ENCODE results near the gene SERPINF2. TPM values are rescaled to one million over a fixed set of nuclear protein-coding genes. Genes with fewer than 3 reads are reported as not detected.
"Not testable (repeated sequence)": the region's sequence is repeated elsewhere in the genome, so short reads cannot be mapped to it uniquely, and the experiment has no call there.

SERPINF2 gene
- total RNA-seq, 1 donor from 2014 or later: 0.19 TPM

DNA sequence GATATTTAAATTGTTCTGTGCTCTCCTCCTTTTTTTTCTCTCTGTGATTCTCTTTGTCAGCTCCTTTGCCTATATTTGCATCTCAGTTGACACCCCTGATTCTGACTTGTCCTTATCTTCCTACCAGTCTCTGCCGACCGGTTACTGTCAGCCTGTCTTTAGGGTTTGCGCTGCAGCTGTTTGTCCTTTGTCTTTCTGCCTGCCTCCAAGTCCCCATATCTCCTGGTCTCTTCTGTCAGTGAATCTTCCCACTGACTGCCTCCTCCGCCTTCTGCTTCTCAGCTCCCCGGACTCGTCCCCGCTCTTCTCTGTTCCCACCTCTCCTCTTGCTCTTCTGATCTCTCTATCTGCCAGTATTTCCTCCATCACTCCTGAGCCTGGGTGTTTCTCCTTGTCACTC lies 37.7 kb upstream of the SERPINF2 start:
- Mint-ChIP-seq H3K27ac (ENCODE audit: unreplicated experiment) (no peak overlapping the region), H3K4me3 (no peak overlapping the region), H3K9me3 (no peaks in the 10 kb centered on the region), H3K4me1 (no peaks in the 10 kb centered on the region), H3K27me3 (ENCODE audit: low read depth) (peaks cover 8% of the 10 kb centered on the region), H3K36me3 (ENCODE audit: low read depth) (no peaks in the 10 kb centered on the region)
- TF ChIP-seq, protein P1, sequence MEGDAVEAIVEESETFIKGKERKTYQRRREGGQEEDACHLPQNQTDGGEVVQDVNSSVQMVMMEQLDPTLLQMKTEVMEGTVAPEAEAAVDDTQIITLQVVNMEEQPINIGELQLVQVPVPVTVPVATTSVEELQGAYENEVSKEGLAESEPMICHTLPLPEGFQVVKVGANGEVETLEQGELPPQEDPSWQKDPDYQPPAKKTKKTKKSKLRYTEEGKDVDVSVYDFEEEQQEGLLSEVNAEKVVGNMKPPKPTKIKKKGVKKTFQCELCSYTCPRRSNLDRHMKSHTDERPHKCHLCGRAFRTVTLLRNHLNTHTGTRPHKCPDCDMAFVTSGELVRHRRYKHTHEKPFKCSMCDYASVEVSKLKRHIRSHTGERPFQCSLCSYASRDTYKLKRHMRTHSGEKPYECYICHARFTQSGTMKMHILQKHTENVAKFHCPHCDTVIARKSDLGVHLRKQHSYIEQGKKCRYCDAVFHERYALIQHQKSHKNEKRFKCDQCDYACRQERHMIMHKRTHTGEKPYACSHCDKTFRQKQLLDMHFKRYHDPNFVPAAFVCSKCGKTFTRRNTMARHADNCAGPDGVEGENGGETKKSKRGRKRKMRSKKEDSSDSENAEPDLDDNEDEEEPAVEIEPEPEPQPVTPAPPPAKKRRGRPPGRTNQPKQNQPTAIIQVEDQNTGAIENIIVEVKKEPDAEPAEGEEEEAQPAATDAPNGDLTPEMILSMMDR (conservative IDR thresholded peaks at IDR 0.05): no peak
- no peak for DNase-seq (ENCODE audit: low read depth, low spot score)

DNA sequence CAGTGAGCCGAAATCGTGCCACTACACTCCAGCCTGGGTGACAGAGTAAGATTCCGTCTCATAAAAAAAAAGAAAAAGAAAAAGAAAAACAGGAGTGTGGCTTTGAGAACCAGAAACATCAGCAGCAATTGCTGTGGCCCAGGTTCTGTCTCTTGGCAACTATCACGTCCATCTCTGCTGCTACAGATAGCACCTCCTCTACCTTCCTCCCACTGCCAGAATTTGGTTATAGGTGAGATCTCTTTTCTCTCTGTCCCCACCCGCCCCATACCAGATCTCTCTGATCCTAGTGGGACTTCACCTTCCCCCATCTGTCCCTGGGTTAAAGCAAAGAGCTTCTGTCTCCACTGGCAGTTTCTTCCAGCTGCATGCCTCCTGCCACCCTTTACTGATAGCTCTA lies 35.6 kb upstream of the SERPINF2 start:
- no peaks in the 10 kb centered on the region for H3K36me3 Mint-ChIP-seq (ENCODE audit: low read depth)
- DNase-seq (ENCODE audit: low read depth, low spot score): no peak
- H3K4me1 Mint-ChIP-seq: no peaks in the 10 kb centered on the region
- peaks cover 18% of the 10 kb centered on the region for H3K27me3 Mint-ChIP-seq (ENCODE audit: low read depth)
- H3K9me3 Mint-ChIP-seq: no peaks in the 10 kb centered on the region
- no peak overlapping the region for H3K4me3 Mint-ChIP-seq
- TF ChIP-seq, protein P1 (conservative IDR thresholded peaks at IDR 0.05): no peak
- no peak overlapping the region for H3K27ac Mint-ChIP-seq (ENCODE audit: unreplicated experiment)

DNA sequence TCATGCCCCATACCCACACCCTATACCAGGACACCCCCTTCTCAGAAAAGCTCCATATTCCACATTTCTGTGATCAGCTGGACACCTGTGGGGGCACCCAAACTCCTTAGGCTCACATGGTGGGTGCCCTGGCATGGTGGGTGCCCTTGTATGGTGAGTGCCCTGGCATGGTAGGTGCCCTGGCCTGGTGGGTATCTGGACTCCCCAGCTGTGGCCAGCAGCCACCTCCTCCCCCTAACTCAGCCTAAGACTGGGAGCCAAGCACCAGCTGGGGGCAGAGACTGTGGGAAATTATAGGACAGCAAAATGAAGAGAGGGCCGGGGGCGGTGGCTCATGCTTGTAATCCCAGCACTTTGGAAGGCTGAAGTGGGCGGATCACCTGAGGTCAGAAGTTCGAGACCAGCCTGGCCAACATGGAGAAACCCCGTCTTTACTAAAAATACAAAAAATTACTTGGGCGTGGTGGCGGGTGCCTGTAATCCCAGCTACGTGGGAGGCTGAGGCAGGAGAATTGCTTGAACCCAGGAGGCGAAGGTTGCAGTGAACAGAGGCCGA lies 33.8 kb upstream of the SERPINF2 start:
- H3K9me3 Mint-ChIP-seq; DNase-seq (ENCODE audit: low read depth, low spot score); H3K27ac Mint-ChIP-seq (ENCODE audit: unreplicated experiment); H3K4me1 Mint-ChIP-seq; H3K36me3 Mint-ChIP-seq (ENCODE audit: low read depth): not testable (repeated sequence)
- Mint-ChIP-seq H3K4me3 (peak overlapping the region; percentile 68), H3K27me3 (ENCODE audit: low read depth) (peaks cover 18% of the 10 kb centered on the region)

DNA sequence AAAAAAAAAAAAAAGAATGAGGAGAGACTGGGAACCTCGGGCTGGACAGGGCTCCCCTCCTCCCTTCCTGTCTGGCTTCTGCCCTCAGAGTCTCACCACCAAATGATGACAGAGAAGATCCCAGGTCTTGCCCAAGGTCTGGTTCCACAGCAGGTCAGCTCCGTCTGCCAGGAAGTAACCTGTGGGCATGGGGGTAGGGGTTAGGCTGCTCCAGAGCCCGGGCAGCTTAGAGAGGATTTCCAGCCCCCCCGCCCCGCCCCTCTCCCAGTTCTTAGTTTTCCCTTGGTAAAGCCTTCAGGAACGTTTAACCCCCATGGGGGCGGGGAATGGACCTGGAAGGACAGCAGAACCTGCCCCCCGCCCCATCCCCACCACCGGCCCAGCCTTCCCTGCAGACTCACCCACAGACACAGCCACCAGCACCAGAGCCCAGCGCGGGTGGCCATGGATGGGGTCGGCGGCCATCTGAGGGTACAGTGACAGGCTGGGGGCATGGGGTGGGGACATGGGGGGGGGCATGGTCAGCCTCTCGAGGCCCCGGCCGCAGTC lies 33.2 kb upstream of the SERPINF2 start:
- Mint-ChIP-seq H3K9me3 (no peaks in the 10 kb centered on the region), H3K36me3 (ENCODE audit: low read depth) (no peaks in the 10 kb centered on the region), H3K4me3 (peak overlapping the region; percentile 68), H3K27me3 (ENCODE audit: low read depth) (peaks cover 18% of the 10 kb centered on the region), H3K27ac (ENCODE audit: unreplicated experiment) (no peak overlapping the region), H3K4me1 (peaks cover 13% of the 10 kb centered on the region)
- TF ChIP-seq, protein P1 (conservative IDR thresholded peaks at IDR 0.05): no peak
- no peak for DNase-seq (ENCODE audit: low read depth, low spot score)

DNA sequence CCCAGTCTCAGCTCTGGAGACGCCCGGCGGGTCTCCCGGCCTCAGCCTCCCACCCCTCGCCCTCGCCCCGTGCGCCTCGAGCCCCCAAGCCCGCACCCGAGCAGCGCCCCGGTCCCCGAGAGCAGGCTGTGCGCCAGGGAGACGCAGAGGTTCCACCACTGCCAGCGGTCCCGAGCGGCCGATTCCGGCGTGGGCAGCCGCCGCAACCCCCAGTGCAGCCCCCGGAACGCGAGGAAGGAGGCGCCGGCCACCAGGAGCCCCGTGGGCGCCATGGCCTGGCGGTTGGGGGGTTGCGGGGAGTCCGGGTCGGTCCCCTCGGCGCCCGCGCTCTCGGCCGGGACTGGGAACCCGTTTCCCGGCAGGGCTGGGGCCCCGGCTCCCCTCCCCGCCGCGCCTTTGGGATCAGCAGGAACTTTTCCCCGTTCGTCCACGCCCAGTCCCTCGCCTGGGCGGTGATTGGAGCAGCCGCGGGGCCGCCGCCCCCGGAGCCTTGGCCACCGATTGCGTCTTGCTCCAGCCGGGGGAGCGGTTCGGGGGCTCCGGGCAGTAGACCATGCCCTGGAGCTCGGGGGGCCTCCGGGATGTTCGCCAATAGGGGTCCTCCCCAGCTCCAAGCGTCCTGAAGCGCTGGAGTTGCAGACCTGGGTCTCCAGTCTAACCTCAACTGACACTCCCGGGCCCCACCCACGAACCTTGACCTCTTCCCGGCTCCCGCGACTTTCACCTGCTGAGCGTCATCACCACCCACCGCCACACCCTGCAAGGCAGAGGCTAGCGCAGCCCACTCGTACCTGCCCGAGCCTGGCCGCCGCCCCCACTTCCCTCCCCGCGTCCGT lies 32.5 kb upstream of the SERPINF2 start, which contains the start of gene TLCD2:
TLCD2 (minus strand) TSS at position 407 of the 836 bp plus-strand sequence; CDS start at position 272, 135 bp downstream.
- H3K27me3 Mint-ChIP-seq (ENCODE audit: low read depth): peaks cover 15% of the 10 kb centered on the region
- no peak within 1 kb of the TSS for H3K27ac Mint-ChIP-seq (ENCODE audit: unreplicated experiment)
- H3K9me3 Mint-ChIP-seq: no peaks in the 10 kb centered on the region
- TF ChIP-seq, protein P1 (conservative IDR thresholded peaks at IDR 0.05): no peak
- H3K4me1 Mint-ChIP-seq: peaks cover 20% of the 10 kb centered on the region
- DNase-seq (ENCODE audit: low read depth, low spot score): peak; percentile 42
- H3K4me3 Mint-ChIP-seq: peak within 1 kb of the TSS; percentile 85
- H3K36me3 Mint-ChIP-seq (ENCODE audit: low read depth): no peaks in the 10 kb centered on the region
